ENCODE data around the gene RTCA.

DNA sequence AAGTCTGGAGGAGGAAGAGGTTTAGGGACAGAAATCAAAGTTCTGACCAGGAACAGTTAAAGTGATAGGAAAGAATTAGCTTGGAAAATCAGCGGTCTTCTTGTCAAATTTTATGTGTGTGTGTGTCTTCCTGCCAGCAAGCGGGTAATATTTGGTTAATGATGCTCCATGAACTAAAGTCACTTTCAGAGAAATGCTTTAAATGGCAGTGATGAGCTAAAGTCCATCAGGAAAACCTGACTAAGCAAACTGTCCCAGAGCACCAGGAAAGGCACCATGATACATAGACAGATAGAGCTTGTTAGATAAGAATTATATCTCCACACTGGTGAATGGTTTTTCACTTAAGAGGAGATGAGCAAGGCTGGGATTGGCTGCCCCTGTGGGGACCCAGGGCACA, 76.3 kb downstream of the RTCA start:
- TF ChIP-seq SP1 (IDR thresholded peaks at IDR 0.05; ENCODE audit: low read depth): no peak
- TF ChIP-seq EZH2phosphoT487 (IDR thresholded peaks at IDR 0.05; ENCODE audit: borderline replicate concordance): no peak
- TF ChIP-seq SRF (IDR thresholded peaks at IDR 0.05; ENCODE audit: low read depth): no peak
- no peak for TF ChIP-seq RAD21 (IDR thresholded peaks at IDR 0.05; ENCODE audit: low read depth)
- no peak for TF ChIP-seq CTCF (IDR thresholded peaks at IDR 0.05 in 2 of 3, conservative IDR thresholded peaks at IDR 0.05 in 1 of 3; ENCODE audit: borderline replicate concordance in 1 of 3, insufficient read depth in 1 of 3, low read depth in 2 of 3, low read length in 2 of 3)
- TF ChIP-seq TCF7L2 (IDR thresholded peaks at IDR 0.05; ENCODE audit: borderline replicate concordance, extremely low read depth, insufficient read depth, insufficient read length): no peak
- no peak for TF ChIP-seq EZH2 (IDR thresholded peaks at IDR 0.05)
- no peak for TF ChIP-seq POLR2A (IDR thresholded peaks at IDR 0.05; ENCODE audit: borderline replicate concordance, extremely low read depth, insufficient read depth, insufficient read length)
- TF ChIP-seq ZBTB33 (IDR thresholded peaks at IDR 0.05; ENCODE audit: extremely low read depth, insufficient replicate concordance, low read length): no peak
- TF ChIP-seq, protein P1, sequence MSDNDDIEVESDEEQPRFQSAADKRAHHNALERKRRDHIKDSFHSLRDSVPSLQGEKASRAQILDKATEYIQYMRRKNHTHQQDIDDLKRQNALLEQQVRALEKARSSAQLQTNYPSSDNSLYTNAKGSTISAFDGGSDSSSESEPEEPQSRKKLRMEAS (IDR thresholded peaks at IDR 0.05): no peak
- no peak for TF ChIP-seq FOSL1 (IDR thresholded peaks at IDR 0.05; ENCODE audit: low read depth)
